IMR-90 (cell line): ENCODE data around the gene GNG2.

ENCODE experiments used
- BHLHE40 ChIP-seq: fragments of 150-350 bp; IDR thresholded peaks from 2 replicates; pipeline ENCODE4 v1.6.1; 2016; ENCODE audit warnings: mild to moderate bottlenecking, low read depth, low read length
- CEBPB ChIP-seq: IDR thresholded peaks from 2 replicates; pipeline ENCODE4 v1.6.1; 2012; ENCODE audit warnings: low read depth, low read length, improper control_type of control experiment
- CHD1 ChIP-seq: IDR thresholded peaks from 2 replicates; pipeline ENCODE4 v1.6.1; 2012; ENCODE audit warnings: low read depth, low read length, improper control_type of control experiment
- FOS ChIP-seq: fragments of 150-350 bp; IDR thresholded peaks from 2 replicates; pipeline ENCODE4 v1.6.1; 2016; ENCODE audit warnings: low read depth, low read length
- MAFK ChIP-seq: IDR thresholded peaks from 2 replicates; pipeline ENCODE4 v1.6.1; 2012; ENCODE audit warnings: low read depth, low read length, improper control_type of control experiment
- MAZ ChIP-seq: IDR thresholded peaks from 2 replicates; pipeline ENCODE4 v1.6.1; 2012; ENCODE audit warnings: low read depth, mild to moderate bottlenecking, low read length, improper control_type of control experiment, moderate library complexity, borderline replicate concordance
- MXI1 ChIP-seq: IDR thresholded peaks from 2 replicates; pipeline ENCODE4 v1.6.1; 2012; ENCODE audit warnings: low read depth, mild to moderate bottlenecking, low read length, moderate library complexity, borderline replicate concordance
- POLR2A ChIP-seq: IDR thresholded peaks from 2 replicates; pipeline ENCODE4 v1.6.1; 2012; ENCODE audit warnings: mild to moderate bottlenecking, low read depth, low read length
- RAD21 ChIP-seq: IDR thresholded peaks from 2 replicates; pipeline ENCODE4 v1.6.1; 2012; ENCODE audit warnings: low read length, improper control_type of control experiment
- RCOR1 ChIP-seq: IDR thresholded peaks from 2 replicates; pipeline ENCODE4 v1.6.1; 2012; ENCODE audit warnings: mild to moderate bottlenecking, low read length, improper control_type of control experiment; ENCODE audit not compliant: insufficient replicate concordance
- RFX5 ChIP-seq: IDR thresholded peaks from 2 replicates; pipeline ENCODE4 v1.8.0; 2012; ENCODE audit warnings: low read depth, mild to moderate bottlenecking, low read length, moderate library complexity
- SMC3 ChIP-seq: fragments of 150-350 bp; IDR thresholded peaks from 2 replicates; pipeline ENCODE4 v1.6.1; 2016; ENCODE audit warnings: low read depth, mild to moderate bottlenecking, antibody characterized with exemption, low read length, moderate library complexity
- TF ChIP-seq, protein P1 (sequence below): conservative IDR thresholded peaks from 2 replicates; pipeline ENCODE4 v1.5.1; 2012; ENCODE audit warnings: mild to moderate bottlenecking, low read depth, low read length, improper control_type of control experiment
- TF ChIP-seq, protein P2 (sequence below): fragments of 150-350 bp; IDR thresholded peaks from 2 replicates; pipeline ENCODE4 v1.6.1; 2017; ENCODE audit warnings: mild to moderate bottlenecking, antibody characterized with exemption, low read length, low read depth

DNA sequence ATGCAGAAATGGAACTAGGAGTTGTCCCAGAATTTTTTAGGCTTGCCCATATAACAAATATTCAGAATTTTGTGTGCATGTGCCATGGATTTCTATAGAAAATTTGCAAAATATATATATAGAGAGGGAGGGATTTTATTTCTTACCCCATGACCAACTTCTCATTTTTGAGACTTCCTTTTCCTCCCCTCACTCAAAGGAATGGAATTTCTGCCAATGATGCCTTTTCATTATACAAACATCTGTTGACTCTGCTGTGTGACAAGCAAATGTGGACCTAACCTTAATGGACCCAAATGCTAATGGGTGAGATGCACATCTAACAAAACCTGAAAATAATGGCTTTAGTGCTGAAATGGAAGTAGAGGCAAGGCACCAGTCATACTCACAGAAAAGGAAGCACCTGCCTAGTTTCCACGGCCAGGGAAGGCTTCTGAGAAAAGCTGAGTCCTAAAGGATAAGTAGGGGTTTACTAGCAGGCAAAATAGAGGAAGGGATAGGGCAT, 3.6 kb upstream of the GNG2 start:
- TF ChIP-seq POLR2A (no peak), BHLHE40 (no peak), RCOR1 (no peak), CEBPB (no peak), MXI1 (no peak), FOS (no peak), SMC3 (no peak), CHD1 (no peak), RFX5 (no peak), RAD21 (no peak), MAFK (no peak), MAZ (no peak)
- TF ChIP-seq, protein P1, sequence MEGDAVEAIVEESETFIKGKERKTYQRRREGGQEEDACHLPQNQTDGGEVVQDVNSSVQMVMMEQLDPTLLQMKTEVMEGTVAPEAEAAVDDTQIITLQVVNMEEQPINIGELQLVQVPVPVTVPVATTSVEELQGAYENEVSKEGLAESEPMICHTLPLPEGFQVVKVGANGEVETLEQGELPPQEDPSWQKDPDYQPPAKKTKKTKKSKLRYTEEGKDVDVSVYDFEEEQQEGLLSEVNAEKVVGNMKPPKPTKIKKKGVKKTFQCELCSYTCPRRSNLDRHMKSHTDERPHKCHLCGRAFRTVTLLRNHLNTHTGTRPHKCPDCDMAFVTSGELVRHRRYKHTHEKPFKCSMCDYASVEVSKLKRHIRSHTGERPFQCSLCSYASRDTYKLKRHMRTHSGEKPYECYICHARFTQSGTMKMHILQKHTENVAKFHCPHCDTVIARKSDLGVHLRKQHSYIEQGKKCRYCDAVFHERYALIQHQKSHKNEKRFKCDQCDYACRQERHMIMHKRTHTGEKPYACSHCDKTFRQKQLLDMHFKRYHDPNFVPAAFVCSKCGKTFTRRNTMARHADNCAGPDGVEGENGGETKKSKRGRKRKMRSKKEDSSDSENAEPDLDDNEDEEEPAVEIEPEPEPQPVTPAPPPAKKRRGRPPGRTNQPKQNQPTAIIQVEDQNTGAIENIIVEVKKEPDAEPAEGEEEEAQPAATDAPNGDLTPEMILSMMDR = no peak
- TF ChIP-seq, protein P2, sequence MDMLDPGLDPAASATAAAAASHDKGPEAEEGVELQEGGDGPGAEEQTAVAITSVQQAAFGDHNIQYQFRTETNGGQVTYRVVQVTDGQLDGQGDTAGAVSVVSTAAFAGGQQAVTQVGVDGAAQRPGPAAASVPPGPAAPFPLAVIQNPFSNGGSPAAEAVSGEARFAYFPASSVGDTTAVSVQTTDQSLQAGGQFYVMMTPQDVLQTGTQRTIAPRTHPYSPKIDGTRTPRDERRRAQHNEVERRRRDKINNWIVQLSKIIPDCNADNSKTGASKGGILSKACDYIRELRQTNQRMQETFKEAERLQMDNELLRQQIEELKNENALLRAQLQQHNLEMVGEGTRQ = no peak
